Mesenchymal stem cell (in vitro differentiated cells and primary cell): ENCODE measurements around the gene LPP.

Experiments
- DNase-seq: peaks from one replicate; pipeline ENCODE4 v3.0.0-alpha.2; 2013
- H2AFZ ChIP-seq: one replicate; pipeline ENCODE4 v1.6.1; 2013; ENCODE audit warnings: low read depth, mild to moderate bottlenecking, control low read depth, inconsistent platforms, low read length, moderate library complexity
- H2AK5ac ChIP-seq: 2 replicates; pipeline ENCODE4 v1.6.1; 2013; ENCODE audit warnings: low read length, moderate library complexity, mild to moderate bottlenecking, inconsistent platforms; ENCODE audit not compliant: severe bottlenecking
- H2BK120ac ChIP-seq: one replicate; pipeline ENCODE4 v1.6.1; 2013; ENCODE audit warnings: low read depth, mild to moderate bottlenecking, inconsistent platforms, low read length, moderate library complexity
- H2BK12ac ChIP-seq, 2 experiments: one replicate each; pipeline ENCODE4 v1.6.1; 2013; ENCODE audit warnings: inconsistent platforms in 2 of 2, low read length in 2 of 2, mild to moderate bottlenecking in 2 of 2, moderate library complexity in 2 of 2, control low read depth in 1 of 2
- H2BK15ac ChIP-seq: one replicate; pipeline ENCODE4 v1.6.1; 2013; ENCODE audit warnings: mild to moderate bottlenecking, low read depth, inconsistent platforms; ENCODE audit not compliant: poor library complexity, severe bottlenecking
- H2BK5ac ChIP-seq: 2 replicates; pipeline ENCODE4 v1.6.1; 2013; ENCODE audit warnings: low read depth, mild to moderate bottlenecking, low read length, control low read depth, inconsistent platforms; ENCODE audit not compliant: poor library complexity, severe bottlenecking
- H3K14ac ChIP-seq, 2 experiments: one replicate each; pipeline ENCODE4 v1.6.1; 2013; ENCODE audit warnings: inconsistent platforms in 2 of 2, low read length in 2 of 2, control low read depth in 1 of 2, mild to moderate bottlenecking in 1 of 2, moderate library complexity in 1 of 2
- H3K18ac ChIP-seq, 2 experiments: one replicate each; pipeline ENCODE4 v1.6.1; 2013; ENCODE audit warnings: inconsistent platforms in 2 of 2, low read length in 2 of 2, control low read depth in 1 of 2, low read depth in 1 of 2, mild to moderate bottlenecking in 1 of 2
- H3K23ac ChIP-seq, 2 experiments: one replicate each; pipeline ENCODE4 v1.6.1; 2013; ENCODE audit warnings: inconsistent platforms in 2 of 2, low read length in 2 of 2, mild to moderate bottlenecking in 2 of 2, moderate library complexity in 2 of 2, control low read depth in 1 of 2
- H3K27ac ChIP-seq: 2 replicates; pipeline ENCODE4 v1.5.1; 2013; ENCODE audit warnings: mild to moderate bottlenecking, moderate library complexity, low read length, control low read depth, inconsistent platforms; ENCODE audit not compliant: poor library complexity, severe bottlenecking
- H3K27me3 ChIP-seq, 2 experiments: 2 replicates each; pipeline versions ENCODE4 v1.6.1 to v1.7.0; 2013; ENCODE audit warnings: low read length in 2 of 2, mild to moderate bottlenecking in 2 of 2, moderate library complexity in 2 of 2, control low read depth in 1 of 2, inconsistent platforms in 1 of 2; ENCODE audit not compliant: control insufficient read depth in 1 of 2, insufficient read depth in 1 of 2
- H3K36me3 ChIP-seq, 2 experiments: 2 replicates each; pipeline versions ENCODE4 v1.6.1 to v1.7.0; 2013; ENCODE audit warnings: low read length in 2 of 2, control low read depth in 1 of 2, inconsistent platforms in 1 of 2, low read depth in 1 of 2, mild to moderate bottlenecking in 1 of 2; ENCODE audit not compliant: insufficient read depth in 2 of 2, control insufficient read depth in 1 of 2
- H3K4ac ChIP-seq, 2 experiments: one replicate each; pipeline ENCODE4 v1.6.1; 2013; ENCODE audit warnings: inconsistent platforms in 2 of 2, low read length in 2 of 2, mild to moderate bottlenecking in 2 of 2, moderate library complexity in 2 of 2, control low read depth in 1 of 2, low read depth in 1 of 2
- H3K4me1 ChIP-seq: 2 replicates; pipeline ENCODE4 v1.6.1; 2013; ENCODE audit warnings: low read depth, low read length, control low read depth; ENCODE audit not compliant: control insufficient read depth, insufficient read depth
- H3K4me2 ChIP-seq: 2 replicates; pipeline ENCODE4 v1.6.1; 2013; ENCODE audit warnings: low read length, mild to moderate bottlenecking, inconsistent platforms; ENCODE audit not compliant: poor library complexity, severe bottlenecking
- H3K4me3 ChIP-seq, 2 experiments: 2 replicates each; pipeline versions ENCODE4 v1.5.1 to v1.7.0; 2013; ENCODE audit warnings: low read length in 2 of 2, mild to moderate bottlenecking in 2 of 2, control low read depth in 1 of 2, low read depth in 1 of 2; ENCODE audit not compliant: insufficient read depth in 1 of 2
- H3K79me1 ChIP-seq: replicated peaks from 2 replicates; pipeline ENCODE4 v1.6.1; 2013; ENCODE audit warnings: mild to moderate bottlenecking, control low read depth, low read length, inconsistent platforms; ENCODE audit not compliant: poor library complexity, severe bottlenecking
- H3K9ac ChIP-seq: 2 replicates; pipeline ENCODE4 v1.7.0; 2013; ENCODE audit warnings: mild to moderate bottlenecking, low read length, moderate library complexity
- H3K9me3 ChIP-seq: 2 replicates; pipeline ENCODE4 v1.7.0; 2013; ENCODE audit warnings: mild to moderate bottlenecking, low read length; ENCODE audit not compliant: control insufficient read depth
- H4K8ac ChIP-seq: one replicate; pipeline ENCODE4 v1.6.1; 2013; ENCODE audit warnings: inconsistent platforms, mild to moderate bottlenecking, low read length, moderate library complexity
- H4K91ac ChIP-seq: one replicate; pipeline ENCODE4 v1.6.1; 2013; ENCODE audit warnings: mild to moderate bottlenecking, low read length, inconsistent platforms
- WGBS: methylation state at CpG from one replicate; pipeline ENCODE4 v1.1.7; 2013; ENCODE audit warnings: mixed read lengths; 5-methylcytosine and 5-hydroxymethylcytosine counted together

Gene LPP

DNA sequence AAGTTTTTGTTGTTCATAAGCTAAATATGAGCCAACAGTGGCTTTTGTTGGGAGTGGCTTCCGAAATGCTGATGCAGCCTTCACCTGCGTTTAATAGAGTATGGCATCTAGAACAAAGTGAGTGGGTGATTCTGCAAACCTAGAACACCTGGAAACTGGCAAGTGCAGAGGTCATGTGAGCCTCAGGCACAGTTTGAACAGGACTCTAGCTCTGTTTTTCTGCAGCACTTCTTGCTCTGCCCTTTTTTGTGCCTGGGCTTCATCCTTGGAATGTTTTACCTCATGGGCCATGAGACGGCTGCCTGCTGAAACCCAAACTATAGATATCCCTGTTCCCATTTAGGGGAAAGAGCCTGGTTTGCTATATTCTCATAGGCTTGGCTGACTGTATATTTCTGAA lies 73.5 kb downstream of the LPP start:
- Histone ChIP-seq H3K4ac (no peak overlapping the region), H3K14ac (no peak overlapping the region), H3K18ac (no peak overlapping the region), H3K4me2 (no peak overlapping the region), H2AK5ac (no peak overlapping the region), H2BK120ac (no peak overlapping the region), H3K4me1 (no peaks in the 10 kb centered on the region), H3K23ac (no peak overlapping the region), H2BK12ac (peak overlapping the region in 1 of 2 experiments; percentile 23), H2BK15ac (no peak overlapping the region), H4K91ac (no peak overlapping the region), H3K27ac (no peak overlapping the region), H4K8ac (no peak overlapping the region), H2BK5ac (no peak overlapping the region), H3K27me3 (no peaks in the 10 kb centered on the region), H3K9me3 (no peaks in the 10 kb centered on the region), H3K36me3 (peaks cover 17 to 31% of the 10 kb centered on the region in 2 experiments), H3K79me1 (peaks cover 16% of the 10 kb centered on the region), H3K9ac (no peak overlapping the region), H3K4me3 (no peak overlapping the region), H2AFZ (no peak overlapping the region)
- DNase-seq, result no peak
- WGBS, result 97% methylated on average over 2 of the region's 3 CpGs

DNA sequence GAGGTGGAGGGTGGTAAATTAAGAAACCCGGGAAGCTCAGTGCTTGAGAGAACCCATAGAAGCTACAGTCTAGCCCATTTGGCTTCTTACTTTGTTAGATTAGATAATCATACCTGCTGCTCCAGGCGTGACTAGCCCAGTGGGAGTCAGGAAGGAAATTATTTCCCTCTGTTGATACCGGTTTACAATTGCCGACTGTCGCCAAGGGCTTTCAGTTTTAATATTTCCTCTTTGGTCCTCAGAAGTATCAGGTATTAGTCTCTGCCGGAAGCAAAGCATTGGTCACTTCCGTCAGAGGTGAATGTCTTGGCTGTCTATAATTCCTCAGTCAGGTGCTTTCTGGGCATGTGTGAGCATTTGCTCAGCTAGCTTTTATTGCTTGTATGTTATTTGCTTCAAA lies 75.2 kb downstream of the LPP start:
- Histone ChIP-seq H3K9me3 (no peaks in the 10 kb centered on the region), H2BK12ac (no peak overlapping the region), H4K8ac (no peak overlapping the region), H3K79me1 (peaks cover 20% of the 10 kb centered on the region), H3K4me2 (no peak overlapping the region), H3K27ac (no peak overlapping the region), H3K9ac (no peak overlapping the region), H3K4me1 (peaks cover 2% of the 10 kb centered on the region), H3K23ac (no peak overlapping the region), H3K4me3 (no peak overlapping the region), H2BK120ac (no peak overlapping the region), H2BK15ac (no peak overlapping the region), H3K14ac (no peak overlapping the region), H3K4ac (no peak overlapping the region), H2AK5ac (no peak overlapping the region), H3K36me3 (peaks cover 17 to 31% of the 10 kb centered on the region in 2 experiments), H3K27me3 (no peaks in the 10 kb centered on the region), H3K18ac (no peak overlapping the region), H2BK5ac (no peak overlapping the region), H2AFZ (no peak overlapping the region), H4K91ac (no peak overlapping the region)
- WGBS, result 87% methylated on average over 7 of the region's 7 CpGs
- no peak for DNase-seq

DNA sequence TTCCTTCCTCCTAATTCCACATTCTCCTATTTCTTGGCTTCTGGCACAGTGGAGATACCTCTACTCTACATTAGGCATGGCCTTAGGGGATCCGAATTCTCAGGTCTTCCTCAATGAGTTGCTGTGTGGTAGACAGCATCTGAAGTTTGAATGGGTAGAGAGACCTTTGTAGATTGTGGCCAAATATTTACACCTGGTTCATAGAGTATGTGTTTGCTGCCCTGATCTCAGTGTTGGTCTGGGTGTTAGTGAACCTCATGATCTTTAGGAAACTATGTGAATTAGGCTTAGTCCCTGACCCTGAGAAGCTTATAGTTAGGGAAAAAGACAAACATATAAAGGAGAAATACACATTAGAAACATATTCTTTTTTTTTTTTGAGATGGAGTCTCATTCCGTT lies 75.8 kb downstream of the LPP start:
- no peak overlapping the region for H2BK120ac ChIP-seq
- peak overlapping the region in 1 of 2 experiments; percentile 54 for H3K4ac ChIP-seq
- no peak overlapping the region for H3K27ac ChIP-seq
- peaks cover 20% of the 10 kb centered on the region for H3K79me1 ChIP-seq
- no peak overlapping the region for H3K14ac ChIP-seq
- no peak overlapping the region for H3K18ac ChIP-seq
- no peak overlapping the region for H3K4me3 ChIP-seq
- no peak overlapping the region for H3K23ac ChIP-seq
- no peak overlapping the region for H2AFZ ChIP-seq
- H3K36me3 ChIP-seq, result peaks cover 14 to 31% of the 10 kb centered on the region in 2 experiments
- no peak overlapping the region for H2AK5ac ChIP-seq
- H3K4me1 ChIP-seq, result peaks cover 2% of the 10 kb centered on the region
- H4K91ac ChIP-seq, result no peak overlapping the region
- no peaks in the 10 kb centered on the region for H3K27me3 ChIP-seq
- H4K8ac ChIP-seq, result no peak overlapping the region
- H2BK5ac ChIP-seq, result no peak overlapping the region
- H3K9me3 ChIP-seq, result no peaks in the 10 kb centered on the region
- DNase-seq, result no peak
- 96% methylated on average over 2 of the region's 2 CpGs for WGBS
- H2BK12ac ChIP-seq, result no peak overlapping the region
- H3K9ac ChIP-seq, result no peak overlapping the region
- H2BK15ac ChIP-seq, result no peak overlapping the region
- H3K4me2 ChIP-seq, result no peak overlapping the region

DNA sequence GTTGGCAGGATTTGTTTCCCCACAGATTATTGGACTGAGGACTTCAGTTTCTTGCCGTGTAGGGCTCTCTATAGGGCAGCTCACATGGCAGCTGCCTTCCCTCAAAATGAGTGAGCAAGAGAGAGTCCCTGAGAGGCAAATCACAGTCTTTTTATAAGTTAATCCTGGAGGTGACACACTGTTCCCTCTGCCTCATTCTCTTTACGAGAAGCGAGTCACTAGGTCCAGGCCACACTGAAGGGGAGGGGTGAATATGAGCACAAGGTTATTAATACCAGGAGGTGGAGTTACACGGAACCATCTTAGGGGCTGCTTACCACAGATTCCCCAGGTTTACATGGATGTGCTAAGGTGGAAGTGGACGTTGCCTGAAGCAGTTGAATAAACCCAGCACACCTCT lies 77.0 kb downstream of the LPP start:
- peaks cover 2% of the 10 kb centered on the region for H3K4me1 ChIP-seq
- no peak overlapping the region for H3K9ac ChIP-seq
- H4K91ac ChIP-seq, result no peak overlapping the region
- no peak overlapping the region for H2AFZ ChIP-seq
- H2AK5ac ChIP-seq, result no peak overlapping the region
- peak overlapping the region in 1 of 2 experiments; percentile 17 for H3K23ac ChIP-seq
- no peaks in the 10 kb centered on the region for H3K9me3 ChIP-seq
- H3K4me2 ChIP-seq, result no peak overlapping the region
- H2BK5ac ChIP-seq, result no peak overlapping the region
- H2BK120ac ChIP-seq, result no peak overlapping the region
- peak; percentile 75 for DNase-seq
- H3K27ac ChIP-seq, result no peak overlapping the region
- no peak overlapping the region for H2BK12ac ChIP-seq
- H2BK15ac ChIP-seq, result no peak overlapping the region
- no peak overlapping the region for H3K14ac ChIP-seq
- peaks cover 20% of the 10 kb centered on the region for H3K79me1 ChIP-seq
- no peak overlapping the region for H3K18ac ChIP-seq
- peaks cover 14 to 27% of the 10 kb centered on the region in 2 experiments for H3K36me3 ChIP-seq
- H3K4ac ChIP-seq, result no peak overlapping the region
- H3K4me3 ChIP-seq, result no peak overlapping the region
- 74% methylated on average over 5 of the region's 5 CpGs for WGBS
- H4K8ac ChIP-seq, result no peak overlapping the region
- no peaks in the 10 kb centered on the region for H3K27me3 ChIP-seq
